ENCODE results near the gene FOXN3.

FOXN3 gene

DNA sequence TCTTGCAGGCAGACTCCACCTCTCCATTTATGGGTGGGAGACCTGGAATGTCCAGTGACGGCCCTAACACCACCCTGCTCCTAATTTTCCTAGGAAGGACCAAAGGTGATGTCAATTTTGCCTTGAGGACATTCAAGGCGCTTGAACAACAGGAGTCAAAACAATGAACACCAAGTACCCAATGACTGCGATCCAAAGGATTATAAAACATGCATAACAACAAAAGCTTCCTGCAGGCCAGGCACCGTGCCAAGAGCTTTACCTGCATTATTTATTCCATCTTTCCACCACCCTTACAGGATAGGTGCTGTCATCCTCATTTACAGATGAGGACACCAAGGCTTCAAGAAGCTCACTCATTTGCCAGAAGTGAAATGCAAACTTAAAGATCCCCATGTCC is 15.2 kb upstream of the FOXN3 start:
- DNase-seq (ENCODE audit: low read depth in 3 of 3) = no peak

DNA sequence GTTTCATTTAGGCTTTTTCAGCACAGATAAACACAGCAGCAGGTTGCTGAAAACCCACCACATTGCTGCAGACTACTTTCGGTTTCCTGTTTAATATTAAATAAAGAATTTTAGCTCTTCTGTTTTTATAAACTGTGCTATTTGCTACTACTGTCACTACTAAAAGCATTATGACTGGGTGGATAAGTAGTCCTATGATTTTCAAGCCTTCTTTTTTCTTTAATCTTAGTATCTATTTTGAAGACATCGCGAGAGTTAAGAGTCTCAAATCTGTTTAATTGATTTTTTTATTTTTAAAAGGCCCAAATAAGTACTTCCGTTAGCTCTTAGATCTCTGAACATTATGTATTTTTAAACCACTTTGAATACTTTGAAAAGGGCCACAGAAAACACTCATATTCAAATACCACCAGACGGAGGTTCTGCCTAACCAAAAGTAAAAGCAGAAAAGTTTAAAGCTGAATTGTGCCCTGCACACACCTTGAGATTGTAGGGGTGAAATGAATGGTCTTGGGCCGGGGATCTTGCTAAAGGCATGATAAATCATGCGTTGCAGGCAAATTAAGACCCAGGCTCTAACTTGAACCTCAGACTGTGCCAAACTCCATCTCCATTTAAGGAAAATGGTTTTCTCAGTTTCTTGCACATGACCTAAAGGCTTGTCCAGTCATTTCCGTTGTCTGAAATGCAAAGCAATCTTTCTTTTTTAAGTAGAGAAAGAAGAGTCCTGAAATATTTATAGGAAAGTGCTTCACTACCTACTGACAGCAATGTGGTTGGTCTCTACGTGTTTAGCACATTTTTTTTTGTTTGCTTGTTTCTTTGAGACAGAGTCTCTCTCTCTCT is 13.6 kb upstream of the FOXN3 start:
- no peak for DNase-seq (ENCODE audit: low read depth in 3 of 3)

DNA sequence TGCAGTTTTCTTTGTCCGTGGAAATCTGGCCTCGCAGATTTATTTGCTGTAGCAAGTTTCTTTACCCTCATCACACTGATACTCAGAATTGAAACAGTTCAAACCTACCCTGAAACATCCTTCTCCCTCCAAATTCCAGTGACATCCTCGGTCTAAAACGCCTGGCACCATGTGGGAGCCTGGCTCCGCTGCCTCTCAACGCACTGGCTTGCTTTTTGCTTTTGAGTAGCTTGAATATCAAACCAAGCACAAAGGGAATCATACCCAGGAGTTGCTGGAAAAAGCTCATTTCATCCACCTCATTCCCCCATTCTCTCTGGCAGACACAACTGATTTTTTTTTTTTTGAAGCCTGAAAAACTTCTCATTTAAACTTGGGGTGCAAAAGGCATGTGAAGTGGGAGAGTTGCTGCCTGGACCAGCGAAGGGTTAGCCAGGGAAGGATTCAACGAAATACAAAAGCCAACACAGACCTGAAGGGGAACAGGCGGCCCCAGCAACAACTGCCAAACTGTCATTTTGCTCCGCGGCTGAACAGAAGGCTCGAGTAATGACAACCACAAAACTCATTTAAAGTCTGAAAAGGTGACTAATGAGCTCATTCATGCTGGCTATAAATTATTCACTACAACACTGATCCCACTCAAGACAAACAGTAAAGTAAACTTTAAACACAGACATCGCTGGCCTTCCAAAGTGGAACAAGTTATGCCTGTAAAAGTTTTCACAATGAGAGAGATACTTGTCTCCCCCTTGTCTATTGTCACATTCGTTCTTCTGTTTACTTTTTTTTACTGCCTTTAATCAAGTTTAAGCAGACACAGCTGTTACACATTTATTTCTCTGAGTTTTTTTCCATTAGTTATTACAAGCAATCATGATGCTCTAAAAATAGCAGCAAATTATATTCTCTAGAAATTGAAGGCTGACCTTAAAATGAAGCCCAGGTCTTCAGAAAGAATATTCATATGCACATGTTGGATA is 12.5 kb upstream of the FOXN3 start:
- no peak for DNase-seq (ENCODE audit: low read depth in 3 of 3)

DNA sequence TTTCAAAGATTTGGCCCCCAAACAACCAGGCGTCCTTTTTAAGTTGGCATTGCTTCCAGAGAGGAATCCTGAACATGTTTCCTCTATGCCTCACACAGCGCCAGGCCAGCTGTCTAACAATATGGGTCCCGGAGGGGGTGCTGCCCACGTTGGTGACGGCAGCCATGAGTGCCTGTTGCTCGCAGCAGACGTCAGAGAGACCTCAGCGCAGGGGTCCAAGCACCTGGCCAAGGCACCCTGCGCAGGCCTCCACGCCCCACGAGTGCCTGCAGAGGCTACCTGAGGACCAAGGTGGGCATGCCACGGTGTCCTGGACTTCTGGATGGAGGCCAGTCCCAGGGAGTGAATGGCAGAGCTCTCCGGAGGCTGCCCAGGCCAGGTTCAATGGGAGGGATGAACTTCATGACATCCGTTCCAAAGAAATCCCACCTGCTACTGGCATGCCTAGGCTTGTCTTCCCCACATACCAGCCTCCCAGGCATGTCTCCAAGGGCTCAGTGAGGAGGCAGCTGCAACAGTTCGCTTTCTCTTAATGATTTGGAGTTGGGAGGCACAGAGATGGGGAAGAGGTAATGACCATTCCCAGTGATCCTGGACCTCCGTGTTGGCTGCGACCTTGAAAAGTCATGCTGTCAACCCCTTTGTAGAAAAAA is 11.6 kb upstream of the FOXN3 start:
- DNase-seq (ENCODE audit: low read depth in 3 of 3) = no peak

DNA sequence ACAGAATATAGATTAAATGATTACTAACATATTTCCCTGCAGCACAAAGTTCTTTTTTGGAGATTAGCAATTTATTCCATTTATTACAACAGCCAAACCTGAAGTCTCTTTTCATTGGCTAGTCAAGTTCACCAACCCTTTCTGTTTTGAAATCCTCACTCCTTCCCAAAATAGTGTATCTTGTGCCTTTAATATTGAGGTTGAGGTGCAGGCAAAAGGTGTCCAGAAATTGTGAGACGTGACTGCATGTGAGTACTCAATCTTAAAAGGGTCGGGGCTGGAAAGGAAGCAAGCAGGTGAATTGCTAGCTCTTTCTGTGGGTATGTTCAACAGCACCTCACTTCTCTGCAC is 11.1 kb upstream of the FOXN3 start:
- no peak for DNase-seq (ENCODE audit: low read depth in 3 of 3)

DNA sequence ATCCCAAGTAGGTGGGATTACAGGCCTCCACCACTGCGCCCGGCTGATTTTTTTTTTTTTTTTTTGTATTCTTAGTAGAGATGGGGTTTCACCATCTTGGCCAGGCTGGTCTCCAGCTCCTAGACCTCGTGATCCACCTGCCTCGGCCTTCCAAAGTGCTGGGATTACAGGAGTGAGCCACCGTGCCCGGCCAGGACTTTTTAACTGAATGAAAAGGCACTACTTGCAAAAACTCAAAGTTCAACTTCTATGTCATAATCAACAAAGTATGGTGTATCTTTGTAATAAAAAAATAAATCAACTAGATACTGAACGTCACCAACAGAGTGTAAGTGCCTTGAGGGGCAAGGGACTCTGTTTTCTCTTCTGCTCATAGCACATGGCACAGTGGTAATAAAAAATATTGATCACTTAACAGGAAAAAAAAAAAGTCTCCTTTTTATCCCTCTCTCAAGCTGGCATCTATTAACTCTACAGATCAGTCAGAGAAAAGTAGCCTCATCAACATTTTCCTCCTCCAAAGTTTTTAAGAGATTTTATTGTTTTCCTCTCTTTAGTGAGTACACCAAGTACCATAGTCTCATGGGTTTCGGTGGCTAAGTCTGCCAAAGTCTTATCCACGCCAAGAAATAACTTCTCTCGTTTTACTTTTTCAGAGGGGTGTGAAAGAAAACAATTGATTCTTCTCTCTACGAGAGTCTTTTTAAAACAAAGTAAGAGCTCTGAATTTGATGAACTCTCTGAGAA is 10.6 kb upstream of the FOXN3 start:
- DNase-seq (ENCODE audit: low read depth in 3 of 3) = no peak

DNA sequence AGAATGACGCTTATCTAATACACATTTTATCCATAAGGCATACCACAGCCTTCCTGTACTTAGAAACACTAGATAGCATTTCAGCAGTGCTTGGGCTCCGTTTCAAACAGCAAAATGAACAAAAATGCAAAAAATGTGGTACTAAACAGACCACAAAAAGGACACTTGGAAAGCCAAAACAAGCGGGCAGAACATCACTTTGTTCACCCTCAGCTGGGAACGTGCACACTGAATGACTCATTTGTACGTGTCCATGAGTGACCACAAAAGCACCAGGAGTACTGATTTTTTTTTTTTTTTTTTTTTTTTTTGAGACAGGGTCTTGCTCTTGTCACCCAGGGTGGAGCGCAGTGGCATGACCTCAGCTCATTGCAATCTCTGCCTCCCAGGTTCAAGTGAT is 8.9 kb upstream of the FOXN3 start:
- no peak for DNase-seq (ENCODE audit: low read depth in 3 of 3)

DNA sequence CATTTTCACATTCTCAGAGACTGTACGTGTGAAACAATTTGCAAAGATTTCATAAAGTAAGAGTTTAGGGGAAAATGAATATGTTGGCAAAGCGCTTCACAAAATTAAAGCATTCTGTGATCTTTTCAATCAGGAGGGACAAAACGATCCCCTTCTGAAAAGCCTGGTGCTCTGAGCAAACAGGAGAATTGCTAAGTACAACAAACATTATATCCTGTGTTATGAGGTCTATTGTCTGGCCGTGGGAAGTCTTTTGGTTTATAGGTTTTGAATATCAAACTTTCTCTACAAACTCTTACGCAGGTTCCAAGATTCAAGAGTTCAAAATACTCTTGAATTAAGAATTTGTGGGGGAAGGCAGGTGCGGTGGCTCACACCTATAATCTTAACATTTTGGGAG is 7.2 kb upstream of the FOXN3 start:
- DNase-seq (ENCODE audit: low read depth in 3 of 3) = no peak

DNA sequence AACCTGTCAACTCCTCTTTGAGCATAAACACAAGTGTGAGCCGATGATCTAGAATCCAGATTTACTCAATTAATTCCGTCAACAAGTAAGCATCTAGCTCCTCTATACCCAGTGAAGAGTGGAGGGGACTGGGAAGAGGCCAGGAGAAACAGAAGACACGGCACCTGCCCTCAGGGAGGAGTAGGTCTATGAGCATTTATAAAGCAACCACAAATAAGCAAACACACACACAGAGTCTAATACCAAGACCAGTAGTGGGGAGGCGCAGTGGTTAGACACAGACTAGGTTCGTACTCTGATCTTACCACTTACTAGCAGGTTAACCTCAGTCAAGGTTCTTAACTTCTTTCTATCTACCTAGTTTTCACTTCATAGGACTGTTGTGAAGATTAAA is 5.9 kb upstream of the FOXN3 start:
- no peak for DNase-seq (ENCODE audit: low read depth in 3 of 3)

DNA sequence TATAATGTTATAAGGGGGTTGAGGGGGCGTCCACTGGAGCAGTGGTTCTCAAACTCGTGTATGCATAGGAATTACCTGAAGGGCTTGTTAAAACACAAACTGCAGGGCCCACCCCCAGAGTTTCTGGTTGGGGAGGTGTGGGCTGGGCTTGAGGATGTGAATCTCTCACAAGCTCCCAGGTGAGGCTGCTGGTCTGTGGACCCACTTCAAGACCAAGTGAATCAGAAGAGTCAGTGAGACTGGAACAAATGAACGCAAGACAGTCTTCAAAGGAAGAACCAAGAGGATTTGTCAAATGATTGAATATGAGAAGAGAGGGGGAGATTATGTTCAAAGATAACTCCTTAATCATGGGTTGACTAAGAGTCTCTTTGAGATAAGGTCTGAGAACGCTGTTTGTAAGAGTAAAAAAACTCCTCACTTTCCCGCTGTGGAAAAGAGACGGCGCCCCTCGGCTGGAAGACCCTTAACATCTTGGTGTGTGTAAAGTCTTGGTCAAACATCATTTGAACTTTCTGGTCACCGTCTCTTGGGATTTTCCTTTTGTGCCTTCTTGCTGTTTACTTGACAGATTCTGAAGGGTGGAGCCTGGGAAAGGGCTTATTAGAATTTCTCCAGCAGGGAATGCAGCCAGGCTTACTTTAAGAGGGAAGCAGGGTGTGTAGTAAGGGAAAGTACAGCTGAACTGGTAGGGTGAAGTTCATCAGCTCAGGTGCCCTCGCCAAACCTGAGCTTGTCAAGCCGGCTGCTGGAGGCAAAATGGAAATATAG is 5.3 kb upstream of the FOXN3 start:
- peak in 2 of 3 experiments; percentile 32 to 41 for DNase-seq (ENCODE audit: low read depth in 3 of 3)

DNA sequence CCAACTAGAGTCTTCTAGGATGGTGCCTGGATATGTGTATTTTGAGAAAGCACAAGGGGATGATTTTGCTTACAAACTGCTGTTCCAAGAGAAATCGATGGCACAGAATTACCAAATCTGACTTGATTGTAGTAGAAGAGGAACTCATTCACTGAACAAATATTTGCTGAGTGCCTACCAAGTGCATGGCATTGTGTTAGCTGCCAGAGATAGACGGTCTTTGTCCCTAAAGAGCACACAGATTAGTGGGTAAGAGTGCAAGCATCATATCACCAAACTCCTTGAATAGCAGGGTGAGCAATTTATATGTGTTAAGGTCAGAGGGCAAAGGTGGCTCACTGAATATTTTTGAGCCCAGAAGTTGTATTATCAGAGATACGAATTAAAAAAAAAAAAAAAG is 3.5 kb upstream of the FOXN3 start:
- no peak for DNase-seq (ENCODE audit: low read depth in 3 of 3)

DNA sequence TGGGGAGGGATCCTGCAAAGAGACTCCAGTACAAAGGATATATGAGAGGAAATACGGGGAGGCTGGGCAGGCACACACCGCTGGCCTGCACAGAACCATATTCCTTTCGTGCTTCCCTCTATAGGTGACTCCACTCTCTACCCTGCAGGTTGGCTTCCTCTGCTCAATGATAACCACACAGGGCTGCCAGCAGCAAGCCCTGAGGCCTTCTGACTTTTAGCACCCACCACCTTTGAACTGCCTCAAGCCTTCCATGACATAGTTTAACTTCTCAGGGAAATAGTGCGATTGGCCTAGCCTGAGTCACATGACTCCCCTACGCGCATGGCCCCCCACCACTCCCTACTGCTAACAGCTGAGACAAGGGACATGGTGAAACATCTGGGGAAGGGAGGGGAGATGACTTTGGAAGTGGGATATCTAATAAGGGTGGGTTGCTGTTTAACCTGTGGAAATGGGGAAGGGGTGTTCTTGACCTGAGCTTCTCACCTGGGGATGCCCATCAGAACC is 3.0 kb upstream of the FOXN3 start:
- DNase-seq (ENCODE audit: low read depth in 3 of 3) = no peak

DNA sequence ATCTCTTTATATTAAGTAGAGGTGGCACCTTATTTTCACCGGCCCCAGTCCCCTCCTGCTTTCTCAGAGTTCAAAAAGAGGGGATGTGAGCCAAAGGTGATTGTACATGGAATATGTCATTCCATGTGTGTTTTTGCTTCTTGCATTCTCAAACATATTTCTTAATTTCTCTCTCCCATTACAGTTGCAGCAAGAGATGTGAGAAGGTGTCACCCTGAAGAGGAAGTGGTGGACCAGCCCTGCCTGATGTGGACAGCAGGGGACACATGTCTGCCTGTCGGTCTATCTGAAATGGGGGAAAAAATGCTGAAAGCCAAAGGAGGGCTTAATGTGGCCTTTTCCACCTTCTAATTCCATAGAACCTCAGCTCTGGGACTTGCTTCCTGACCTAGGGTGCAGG is 1.9 kb upstream of the FOXN3 start:
- DNase-seq (ENCODE audit: low read depth in 3 of 3) = no peak

DNA sequence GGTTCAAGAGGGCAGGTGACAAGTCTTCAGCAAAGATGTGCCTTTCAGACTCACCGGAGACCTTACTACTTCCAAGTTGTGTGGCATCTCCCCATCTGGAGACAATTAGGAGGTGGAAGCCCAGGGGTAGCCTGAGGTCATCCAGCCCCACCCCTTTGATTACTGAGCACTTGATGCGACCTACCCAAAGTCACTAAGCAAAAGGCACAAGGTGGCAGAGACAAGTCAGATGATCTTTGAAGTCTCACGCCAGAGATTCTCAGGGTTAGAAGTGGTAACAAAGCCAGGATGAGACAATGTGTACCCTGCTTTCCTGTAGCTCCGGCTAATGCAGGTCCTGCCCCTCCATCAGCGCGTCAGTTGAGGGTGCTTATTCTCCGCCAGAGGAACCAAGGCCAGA is 1.4 kb upstream of the FOXN3 start:
- no peak for DNase-seq (ENCODE audit: low read depth in 3 of 3)

DNA sequence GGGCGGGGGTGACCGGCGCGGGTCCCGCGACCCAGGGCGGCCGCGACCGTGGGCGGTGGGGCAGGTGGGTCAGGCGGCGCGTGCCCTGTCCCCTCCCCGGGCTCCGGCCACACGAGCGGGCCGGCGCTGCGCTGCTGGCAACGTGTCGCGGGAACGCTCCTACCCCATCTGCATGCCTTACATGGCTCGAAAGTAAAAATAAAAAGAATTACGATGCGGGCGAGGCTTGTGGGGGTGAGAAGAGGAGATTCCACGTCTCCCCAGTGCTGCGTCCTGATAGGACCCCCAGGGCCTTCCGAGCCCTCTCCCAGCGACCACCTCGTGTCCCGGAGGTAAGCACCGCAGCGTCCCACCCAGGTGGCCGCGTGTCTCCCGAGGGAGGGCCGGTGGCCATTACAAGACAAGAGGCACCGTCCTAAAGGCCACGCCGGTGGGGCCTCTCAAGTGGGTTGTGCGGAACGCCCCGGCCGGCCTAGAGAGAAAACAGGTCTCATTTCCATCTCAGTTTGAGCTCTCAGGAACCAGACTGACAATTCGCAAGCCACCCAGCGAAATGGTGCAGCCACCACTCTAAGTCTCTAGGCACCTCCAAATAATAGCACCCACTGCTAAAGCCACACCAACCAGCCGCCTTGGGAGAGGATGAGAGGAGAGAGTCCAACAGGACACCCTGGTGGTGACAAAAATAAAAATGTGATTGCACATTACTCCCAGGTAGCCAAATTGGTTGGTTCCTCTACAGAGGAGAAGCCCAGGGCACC is 612 bp upstream of the FOXN3 start:
- peak; percentile 42 to 53 (median 45) for DNase-seq (ENCODE audit: low read depth in 3 of 3)

DNA sequence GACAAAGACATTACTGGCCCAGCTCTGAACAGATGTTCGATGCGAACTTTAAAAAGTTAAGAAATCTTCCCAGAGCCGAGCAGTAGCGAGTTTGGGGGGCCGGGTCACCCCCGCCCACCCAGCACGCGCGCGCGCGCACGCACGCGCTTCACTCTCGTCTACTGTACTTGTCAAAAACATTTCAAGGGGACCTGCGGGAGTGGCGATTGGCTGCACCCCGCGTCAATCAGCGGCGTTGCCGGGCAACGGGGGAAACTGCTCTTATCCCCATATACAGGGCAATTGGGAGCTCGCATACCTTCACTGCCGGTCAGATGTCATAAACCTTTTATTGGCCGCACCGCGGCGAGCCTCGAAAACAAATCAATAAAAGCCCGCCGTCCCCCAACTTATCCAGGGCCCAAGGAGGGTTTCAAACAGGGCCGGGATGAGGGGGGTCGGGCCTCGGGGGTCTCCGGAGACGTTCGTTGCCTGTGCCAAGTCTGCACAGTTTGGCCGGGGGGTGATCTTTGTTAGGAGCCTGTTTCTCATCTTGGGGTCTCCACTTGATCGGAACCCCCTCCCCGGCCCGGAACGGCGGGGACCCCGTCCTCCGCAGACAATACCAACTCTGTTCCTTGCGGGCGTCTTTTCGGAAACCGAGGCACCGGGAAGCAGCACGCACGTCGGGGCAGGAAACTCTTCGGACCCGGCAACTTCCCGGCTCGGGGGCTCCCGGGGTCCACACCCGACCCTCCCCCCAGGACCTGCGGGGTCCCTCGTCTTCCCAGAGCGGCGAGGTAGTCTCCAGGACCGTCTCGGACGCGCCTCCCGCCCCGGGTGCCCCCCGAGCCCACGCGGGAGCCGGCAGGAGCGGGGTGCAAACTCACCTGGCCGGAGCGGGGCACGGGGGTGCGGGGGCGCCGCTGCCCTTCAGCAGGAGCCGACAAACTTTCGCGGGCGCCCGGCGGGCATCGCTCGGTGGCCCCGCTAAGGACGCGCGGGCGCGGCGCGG is 734 bp downstream of the FOXN3 start:
- peak; percentile 98 to 99 (median 98) for DNase-seq (ENCODE audit: low read depth in 3 of 3)

DNA sequence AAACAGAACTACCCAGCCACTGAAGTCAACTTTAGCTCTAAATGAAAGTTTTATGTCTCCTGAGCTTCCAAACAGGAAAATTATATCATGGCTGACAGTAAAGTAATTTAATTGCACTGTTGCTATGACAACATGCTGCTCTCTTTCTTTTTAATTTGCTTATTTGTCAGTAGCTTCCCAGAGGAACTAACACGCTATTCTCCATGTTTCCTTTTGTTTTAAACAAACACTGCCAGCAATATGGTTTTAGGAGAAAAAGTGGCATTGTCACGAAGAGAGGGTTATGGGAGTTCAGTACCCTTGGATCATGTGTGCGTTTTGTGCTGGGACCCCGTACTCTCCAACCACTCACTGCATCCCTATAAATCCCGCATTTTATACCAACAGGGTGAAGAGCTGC is 1.9 kb downstream of the FOXN3 start:
- no peak for DNase-seq (ENCODE audit: low read depth in 3 of 3)

DNA sequence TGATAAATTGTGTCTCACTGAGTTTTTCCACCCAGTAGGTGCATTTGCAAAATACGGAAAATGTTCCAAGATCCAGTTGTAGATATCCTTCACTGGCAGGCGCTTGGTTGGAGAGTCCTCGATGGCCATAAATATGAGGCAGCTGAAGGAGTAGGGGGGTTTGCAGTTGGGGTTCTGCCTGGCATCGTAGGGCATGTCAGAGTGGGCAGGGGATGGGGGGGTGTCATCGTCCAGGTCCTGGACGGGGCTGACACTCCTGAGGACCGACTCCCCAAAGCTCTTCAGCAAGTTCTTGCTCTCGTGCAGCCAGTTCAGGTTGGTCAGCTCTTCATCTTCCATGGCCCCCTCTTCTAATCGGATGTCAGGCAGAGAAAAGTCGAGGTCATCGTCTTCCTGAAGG is 5.1 kb downstream of the FOXN3 start:
- DNase-seq (ENCODE audit: low read depth in 3 of 3) = no peak

DNA sequence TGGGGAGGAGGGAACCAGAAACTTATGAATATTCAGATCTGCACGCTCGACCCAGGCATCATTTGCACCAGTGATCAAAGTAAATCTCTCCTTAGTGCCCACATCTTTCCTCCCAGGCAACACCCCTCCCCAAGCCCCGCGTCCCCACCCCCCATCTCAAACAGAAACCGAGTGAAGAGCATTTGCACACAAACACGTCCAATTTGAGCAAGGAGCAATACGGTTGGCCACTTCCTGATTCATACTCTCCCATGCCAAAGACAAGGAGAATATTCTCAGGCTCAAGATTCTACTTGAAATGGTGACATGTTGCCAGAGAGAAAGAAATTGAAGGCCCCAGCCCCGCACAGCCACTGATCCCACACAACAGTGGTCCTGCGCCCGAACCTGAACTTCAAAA is 7.1 kb downstream of the FOXN3 start:
- no peak for DNase-seq (ENCODE audit: low read depth in 3 of 3)

Measured in stimulated activated CD4-positive, alpha-beta T cell treated with anti-CD3 and anti-CD28 coated beads, TNF-alpha, amount 100 ng/mL, for 4 hours (primary cell).